HG03280 (cell line): ENCODE measurements around the gene SARS2.

Source experiments
- ATAC-seq: cut with Tn5 transposase; IDR thresholded peaks from one replicate; pipeline ENCODE4 v1.9.1; 2021; ENCODE audit warnings: mild to moderate bottlenecking, moderate library complexity; ENCODE audit not compliant: unreplicated experiment

Gene SARS2

GRCh38 chr19:38918526-38918925 is 12.0 kb downstream of the SARS2 start:
- ATAC-seq, result no peak

- no peak for ATAC-seq
These were observed 12.6 kb downstream of the SARS2 start for GRCh38 chr19:38917921-38918491.

GRCh38 chr19:38917516-38917915 is 13.0 kb downstream of the SARS2 start:
- no peak for ATAC-seq

GRCh38 chr19:38915329-38916321 is 14.9 kb downstream of the SARS2 start:
- ATAC-seq, result no peak

- ATAC-seq, result no peak
These were observed 16.6 kb downstream of the SARS2 start for GRCh38 chr19:38913958-38914357.

GRCh38 chr19:38912600-38913514 is 17.7 kb downstream of the SARS2 start:
- ATAC-seq, result no peak

GRCh38 chr19:38911388-38912001 is 19.1 kb downstream of the SARS2 start:
- ATAC-seq, result no peak

GRCh38 chr19:38910488-38910887 is 20.1 kb downstream of the SARS2 start:
- no peak for ATAC-seq

GRCh38 chr19:38908911-38909310 is 21.7 kb downstream of the SARS2 start:
- no peak for ATAC-seq

- no peak for ATAC-seq
These were observed 22.9 kb downstream of the SARS2 start for GRCh38 chr19:38907670-38908069.

GRCh38 chr19:38907227-38907626 is 23.3 kb downstream of the SARS2 start:
- no peak for ATAC-seq

GRCh38 chr19:38905620-38906019 is 24.9 kb downstream of the SARS2 start:
- ATAC-seq, result no peak

GRCh38 chr19:38904581-38905539 is 25.7 kb downstream of the SARS2 start:
- ATAC-seq, result no peak

- no peak for ATAC-seq
These were observed 28.9 kb downstream of the SARS2 start for GRCh38 chr19:38901683-38902082.

GRCh38 chr19:38900743-38901190 is 29.8 kb downstream of the SARS2 start:
- no peak for ATAC-seq

- no peak for ATAC-seq
These were observed 30.3 kb downstream of the SARS2 start for GRCh38 chr19:38900202-38900629.

- ATAC-seq, result peak; percentile 90
These were observed 30.9 kb downstream of the SARS2 start, which contains the start of the genes NFKBIB and SIRT2 for GRCh38 chr19:38899447-38900201. TSS of gene NFKBIB (plus strand) at chr19:38899969. CDS start at chr19:38900033, 64 bp downstream. TSS of gene SIRT2 (minus strand) at chr19:38899618. CDS start at chr19:38899521, 97 bp downstream.

- ATAC-seq, result no peak
These were observed 31.6 kb downstream of the SARS2 start for GRCh38 chr19:38898788-38899446.
